Dermis microvascular lymphatic vessel endothelial cell (primary cell): Measurements from ENCODE around the gene OBSL1. TPM values are rescaled to one million over a fixed set of nuclear protein-coding genes. Genes with fewer than 3 reads are reported as not detected.

ENCODE experiments used
- DNase-seq, 2 donors: peaks; one replicate each; pipeline versions ENCODE4 v3.0.0 to v3.0.0-alpha.2; 2010; ENCODE audit warnings: low read depth in 2 of 2
- total RNA-seq: library from RNA; depleted of rRNA; stranded (reverse); fragments of >200 nt; gene quantifications from 2 replicates; pipeline ENCODE4 v1.2.1, GENCODE V29; 2014

The OBSL1 gene
- 17.2 and 40.8 TPM in 2 replicates for total RNA-seq

- peak; percentile 33 to 60 for DNase-seq
Observed at GRCh38 chr2:219571311-219572236, at the start of gene OBSL1. TSS of gene OBSL1 (minus strand) at chr2:219571539. CDS start at chr2:219571232, 307 bp downstream.

- no peak for DNase-seq
Observed at GRCh38 chr2:219620546-219620945, 49.2 kb upstream of the OBSL1 start.

GRCh38 chr2:219619235-219619634 is 47.9 kb upstream of the OBSL1 start:
- no peak for DNase-seq

- DNase-seq: no peak
Observed at GRCh38 chr2:219618733-219619122, 47.4 kb upstream of the OBSL1 start.

- DNase-seq: no peak
Observed at GRCh38 chr2:219616550-219616949, 45.2 kb upstream of the OBSL1 start.

- no peak for DNase-seq
Observed at GRCh38 chr2:219615894-219616293, 44.6 kb upstream of the OBSL1 start.

GRCh38 chr2:219615036-219615435 is 43.7 kb upstream of the OBSL1 start:
- no peak for DNase-seq

GRCh38 chr2:219614076-219614860 is 42.9 kb upstream of the OBSL1 start:
- DNase-seq: no peak

- no peak for DNase-seq
Observed at GRCh38 chr2:219613461-219614070, 42.2 kb upstream of the OBSL1 start.

GRCh38 chr2:219612577-219613286 is 41.4 kb upstream of the OBSL1 start:
- no peak for DNase-seq

GRCh38 chr2:219611866-219612576 is 40.7 kb upstream of the OBSL1 start:
- no peak for DNase-seq

- DNase-seq: no peak
Observed at GRCh38 chr2:219611306-219611705, 40.0 kb upstream of the OBSL1 start.

GRCh38 chr2:219609149-219609750 is 37.9 kb upstream of the OBSL1 start:
- no peak for DNase-seq

- DNase-seq: no peak
Observed at GRCh38 chr2:219608399-219608964, 37.1 kb upstream of the OBSL1 start.

- no peak for DNase-seq
Observed at GRCh38 chr2:219607931-219608330, 36.6 kb upstream of the OBSL1 start.

GRCh38 chr2:219605607-219605954 is 34.2 kb upstream of the OBSL1 start:
- no peak for DNase-seq

GRCh38 chr2:219603771-219604170 is 32.4 kb upstream of the OBSL1 start:
- no peak for DNase-seq

- peak; percentile 15 to 32 for DNase-seq
Observed at GRCh38 chr2:219598308-219599078, 27.2 kb upstream of the OBSL1 start.
